Measurements from ENCODE around the gene KRTAP17-1. TPM values are rescaled to one million over a fixed set of nuclear protein-coding genes. Genes with fewer than 3 reads are reported as not detected.

The KRTAP17-1 gene
- polyA plus RNA-seq (2011; rRNA removed) (not detected in 2 replicates), polyA minus RNA-seq (2011; rRNA and poly(A)+ RNA removed) (not detected in 2 replicates)

- ChIA-PET CTCF (no interaction called here), POLR2A (no interaction called here)
- TF ChIP-seq CTCF (IDR thresholded peaks at IDR 0.05; ENCODE audit: low read depth, low read length): no peak
- Histone ChIP-seq H3K9me3 (ENCODE audit: control insufficient read depth, insufficient read depth, low read length) (peaks cover 4% of the 10 kb centered on the region; the same call in 1 of the 2 replicates), H3K27ac (ENCODE audit: low read depth, low read length) (no peak within 1 kb of the TSS), H3K27me3 (ENCODE audit: control insufficient read depth, insufficient read depth, low read length) (no peaks in the 10 kb centered on the region), H3K4me3 (ENCODE audit: low read depth, low read length) (no peak within 1 kb of the TSS)
- DNase-seq (ENCODE audit: low read depth, low spot score): no peak
These were observed at the start of gene KRTAP17-1 for GRCh38 chr17:41315204-41315794. KRTAP17-1 (minus strand) TSS chr17:41315710; CDS start chr17:41315650, 60 bp downstream.

GRCh38 chr17:41363881-41364280 is 48.4 kb upstream of the KRTAP17-1 start:
- ChIA-PET CTCF (no interaction called here), POLR2A (no interaction called here)
- DNase-seq (ENCODE audit: low read depth, low spot score): no peak
- Histone ChIP-seq H3K4me3 (ENCODE audit: low read depth, low read length) (no peak overlapping the region), H3K27ac (ENCODE audit: low read depth, low read length) (no peak overlapping the region), H3K27me3 (ENCODE audit: control insufficient read depth, insufficient read depth, low read length) (no peaks in the 10 kb centered on the region), H3K9me3 (ENCODE audit: control insufficient read depth, insufficient read depth, low read length) (no peaks in the 10 kb centered on the region; the same call in 1 of the 2 replicates)
- no peak for TF ChIP-seq CTCF (IDR thresholded peaks at IDR 0.05; ENCODE audit: low read depth, low read length)

GRCh38 chr17:41360296-41360995 is 44.9 kb upstream of the KRTAP17-1 start:
- CTCF ChIA-PET: interaction anchor here (1.0 to 1.1 kb wide), 2 partner anchors 38 to 305 kb away, joined by 3 read pairs; no protein-coding TSS in a partner anchor
- DNase-seq (ENCODE audit: low read depth, low spot score): no peak
- POLR2A ChIA-PET: no interaction called here
- H3K9me3 ChIP-seq (ENCODE audit: control insufficient read depth, insufficient read depth, low read length): no peaks in the 10 kb centered on the region; the same call in 1 of the 2 replicates
- H3K4me3 ChIP-seq (ENCODE audit: low read depth, low read length): no peak overlapping the region
- TF ChIP-seq CTCF (IDR thresholded peaks at IDR 0.05; ENCODE audit: low read depth, low read length): no peak
- H3K27ac ChIP-seq (ENCODE audit: low read depth, low read length): no peak overlapping the region
- H3K27me3 ChIP-seq (ENCODE audit: control insufficient read depth, insufficient read depth, low read length): no peaks in the 10 kb centered on the region

- Histone ChIP-seq H3K9me3 (ENCODE audit: control insufficient read depth, insufficient read depth, low read length) (no peaks in the 10 kb centered on the region; the same call in 1 of the 2 replicates), H3K27ac (ENCODE audit: low read depth, low read length) (no peak overlapping the region), H3K27me3 (ENCODE audit: control insufficient read depth, insufficient read depth, low read length) (no peaks in the 10 kb centered on the region), H3K4me3 (ENCODE audit: low read depth, low read length) (no peak overlapping the region)
- no peak for TF ChIP-seq CTCF (IDR thresholded peaks at IDR 0.05; ENCODE audit: low read depth, low read length)
- CTCF ChIA-PET: no interaction called here
- POLR2A ChIA-PET: no interaction called here
- DNase-seq (ENCODE audit: low read depth, low spot score): no peak
These were observed 39.0 kb upstream of the KRTAP17-1 start for GRCh38 chr17:41354536-41354935.

Data from AG04450 (cell line).